ENCODE data around the gene STX1B.
"Not testable (repeated sequence)": the region's sequence is repeated elsewhere in the genome, so short reads cannot be mapped to it uniquely, and the experiment has no call there.

Gene STX1B

GRCh38 chr16:30951750-30952149 is 58.7 kb downstream of the STX1B start:
- no peak for DNase-seq (ENCODE audit: low read depth)

- no peak for DNase-seq (ENCODE audit: low read depth)
Observed at GRCh38 chr16:30951193-30951592, 59.2 kb downstream of the STX1B start.

- DNase-seq (ENCODE audit: low read depth) = no peak
Observed at GRCh38 chr16:30950516-30951065, 59.8 kb downstream of the STX1B start.

DNA sequence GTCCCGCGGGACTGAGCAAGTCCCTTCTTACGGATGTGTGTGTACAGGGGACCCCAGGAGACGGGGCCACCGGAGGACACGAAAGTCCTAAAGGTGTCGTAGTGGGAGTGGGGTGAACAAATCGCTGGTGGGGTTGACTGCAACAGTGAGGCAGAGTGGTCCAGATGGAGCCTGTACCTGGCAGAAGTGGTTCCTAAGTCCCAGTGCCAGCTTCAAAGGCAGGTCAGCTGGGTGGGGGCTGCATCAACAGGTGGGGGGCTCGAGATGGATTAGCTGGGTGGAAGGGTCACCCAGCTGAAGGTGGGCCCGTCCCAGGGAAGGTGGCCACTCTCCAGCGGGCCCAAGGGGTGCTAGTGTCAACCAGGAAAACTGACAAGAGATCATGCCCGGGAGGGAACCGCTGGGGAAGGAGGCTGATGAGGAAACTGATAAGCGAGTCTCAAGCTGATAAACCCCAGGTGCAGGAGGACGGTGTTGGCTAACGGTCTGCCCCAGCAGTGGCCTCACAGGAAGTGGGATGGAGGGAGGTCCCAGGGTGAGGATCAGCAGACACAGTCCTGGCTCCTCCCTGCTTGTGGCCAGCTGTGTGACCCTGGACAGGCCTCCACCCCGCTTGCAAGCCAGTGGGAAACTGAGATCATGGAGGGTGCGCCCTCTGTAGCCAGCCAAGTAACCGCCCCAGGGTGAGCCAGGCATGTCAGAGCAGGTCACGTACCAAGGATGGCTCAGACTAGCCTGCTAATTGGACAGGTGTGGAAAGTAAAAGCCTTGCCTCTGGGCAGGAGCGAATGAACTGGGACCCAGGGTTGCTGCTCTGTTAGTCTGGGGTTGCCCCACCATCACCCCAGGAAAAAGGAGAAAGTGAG is 60.6 kb downstream of the STX1B start:
- DNase-seq (ENCODE audit: low read depth) = peak; percentile 68

DNA sequence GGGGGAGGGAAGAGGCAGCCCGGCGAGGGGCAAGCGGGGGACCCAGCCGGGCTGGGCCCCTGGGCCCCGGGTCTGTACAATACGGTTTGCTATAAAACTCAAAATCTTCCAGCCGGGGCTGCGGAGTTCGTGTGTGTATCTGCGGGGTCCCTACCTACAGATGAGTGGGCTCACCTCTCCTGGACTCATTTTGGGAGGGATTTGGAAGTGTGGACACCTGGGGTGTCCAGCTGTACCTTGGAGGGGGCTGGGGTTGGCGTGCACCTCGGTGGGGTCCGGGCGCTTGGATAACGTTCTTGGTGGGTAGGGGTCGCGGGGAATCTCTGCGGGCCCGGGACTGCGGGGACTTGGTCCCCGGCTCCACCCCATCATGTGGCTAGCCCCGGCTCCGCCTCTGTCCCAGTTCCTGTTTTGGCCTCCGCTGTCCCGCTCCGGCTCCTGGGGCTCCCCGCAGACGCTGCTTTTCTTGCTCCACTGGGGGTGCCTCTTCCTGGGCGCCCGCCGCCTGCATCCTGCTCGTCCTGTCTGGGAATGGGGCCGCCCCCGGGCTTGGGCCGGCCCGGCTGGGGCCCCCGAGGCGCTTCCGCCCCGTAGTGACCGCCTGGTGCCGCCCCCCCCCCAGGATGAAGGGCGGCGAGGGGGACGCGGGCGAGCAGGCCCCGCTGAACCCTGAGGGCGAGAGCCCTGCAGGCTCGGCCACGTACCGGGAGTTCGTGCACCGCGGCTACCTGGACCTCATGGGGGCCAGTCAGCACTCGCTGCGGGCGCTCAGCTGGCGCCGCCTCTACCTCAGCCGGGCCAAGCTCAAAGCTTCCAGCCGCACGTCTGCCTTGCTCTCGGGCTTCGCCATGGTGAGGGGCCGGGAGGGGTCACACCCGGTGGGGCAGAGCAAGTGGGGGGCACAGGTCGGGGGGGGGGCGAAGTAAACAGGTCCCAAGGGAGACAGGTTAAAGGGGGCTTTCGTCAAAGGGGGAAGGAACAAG is 61.5 kb downstream of the STX1B start, which contains the start of gene ORAI3:
TSS of gene ORAI3 (plus strand) at position 402 of the 983 bp plus-strand sequence. CDS start at position 624, 222 bp downstream.
- DNase-seq (ENCODE audit: low read depth) = no peak

DNA sequence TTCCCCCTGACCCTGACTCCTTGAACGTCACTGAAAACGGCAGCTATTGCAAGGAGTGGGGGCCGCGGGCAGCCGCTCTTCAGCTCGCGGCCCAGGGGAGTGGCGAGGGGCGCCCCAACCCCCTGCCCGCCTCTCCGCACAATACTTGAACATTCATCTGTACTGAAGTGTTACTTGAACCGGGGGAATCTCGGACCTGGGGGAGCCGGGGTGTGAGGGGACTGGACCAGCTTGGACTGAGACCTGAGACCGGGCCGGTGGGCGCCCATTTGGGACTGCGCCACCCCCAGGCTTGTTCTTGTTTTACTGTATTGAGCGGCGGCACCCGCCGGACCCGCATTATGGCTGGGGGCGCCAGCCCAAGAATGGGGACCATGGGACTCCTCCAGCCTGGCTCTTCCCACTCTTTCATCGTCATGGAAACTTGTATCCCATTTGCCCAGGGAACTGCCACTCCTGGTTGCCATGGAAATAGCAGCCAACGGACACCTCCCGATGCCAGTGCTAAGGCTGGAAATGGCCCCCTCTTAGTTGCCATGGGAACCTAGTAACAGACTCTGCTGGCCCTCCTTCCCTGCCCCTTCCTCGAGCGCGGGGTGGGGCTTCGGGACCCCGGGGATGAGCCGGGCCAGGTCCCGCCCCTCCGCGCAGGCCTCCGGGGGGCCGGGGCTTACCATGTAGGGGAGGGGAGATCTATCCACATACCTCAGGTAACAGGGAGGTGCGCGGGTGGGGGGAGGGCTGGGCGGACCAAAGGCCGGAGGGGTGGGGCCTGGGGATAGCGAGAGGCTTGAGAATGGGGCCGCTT is 62.4 kb downstream of the STX1B start:
- DNase-seq (ENCODE audit: low read depth) = peak; percentile 92

- DNase-seq (ENCODE audit: low read depth) = no peak
Observed at GRCh38 chr16:30947541-30947858, 62.9 kb downstream of the STX1B start.

DNA sequence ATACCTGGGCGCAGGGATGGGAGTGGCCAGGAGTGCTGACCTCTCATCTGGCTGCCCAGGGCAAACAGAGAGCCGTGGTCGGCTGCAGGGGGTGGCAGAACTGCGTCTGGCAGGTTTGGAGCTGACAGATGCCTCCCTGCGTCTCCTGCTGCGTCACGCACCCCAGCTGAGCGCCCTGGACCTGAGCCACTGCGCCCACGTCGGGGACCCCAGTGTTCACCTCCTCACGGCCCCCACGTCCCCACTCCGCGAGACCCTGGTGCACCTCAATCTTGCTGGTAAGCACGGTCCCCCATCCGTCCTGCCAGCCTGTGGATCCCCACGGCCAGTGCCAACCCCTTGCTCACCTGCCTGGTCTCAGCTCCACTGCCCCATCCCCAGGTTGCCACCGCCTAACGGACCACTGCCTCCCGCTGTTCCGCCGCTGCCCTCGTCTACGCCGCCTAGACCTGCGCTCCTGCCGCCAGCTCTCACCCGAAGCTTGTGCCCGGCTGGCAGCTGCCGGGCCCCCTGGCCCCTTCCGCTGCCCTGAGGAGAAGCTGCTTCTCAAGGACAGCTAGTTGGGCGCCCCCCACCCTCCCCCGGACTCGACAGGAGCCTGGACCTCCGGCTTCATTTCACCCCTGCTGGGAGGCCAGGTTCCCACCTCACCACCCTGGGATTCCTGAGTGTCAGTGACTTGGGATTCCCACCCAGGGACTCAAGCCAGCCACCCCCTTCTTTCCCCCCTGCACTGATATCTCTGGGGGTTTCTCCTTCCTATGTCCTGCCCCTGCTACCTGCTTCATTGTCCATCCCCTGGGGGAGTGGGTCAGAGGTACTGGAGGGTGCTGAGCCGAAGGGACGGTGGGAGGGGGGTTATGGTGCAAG is 63.5 kb downstream of the STX1B start:
- DNase-seq (ENCODE audit: low read depth) = no peak

DNA sequence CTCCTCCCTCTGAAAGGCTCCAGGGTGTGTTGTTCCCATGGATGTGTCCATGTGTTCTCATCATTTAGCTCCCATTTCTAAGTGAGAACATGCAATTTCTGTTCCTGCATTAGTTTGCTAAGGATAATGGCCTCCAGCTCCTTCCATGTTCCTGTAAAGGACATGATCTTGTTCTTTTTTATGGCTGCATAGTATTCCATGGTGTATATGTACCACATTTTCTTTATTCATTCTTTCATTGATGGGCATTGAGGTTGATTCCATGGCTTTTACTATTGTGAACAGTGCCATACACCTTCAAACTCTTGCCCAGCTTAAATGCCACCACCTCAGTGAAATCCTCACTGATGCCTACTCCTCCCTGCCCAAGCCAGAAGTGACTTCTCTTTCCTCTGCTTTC is 66.1 kb downstream of the STX1B start:
- no peak for DNase-seq (ENCODE audit: low read depth)

GRCh38 chr16:30942426-30942806 is 68.0 kb downstream of the STX1B start:
- DNase-seq (ENCODE audit: low read depth) = no peak

DNA sequence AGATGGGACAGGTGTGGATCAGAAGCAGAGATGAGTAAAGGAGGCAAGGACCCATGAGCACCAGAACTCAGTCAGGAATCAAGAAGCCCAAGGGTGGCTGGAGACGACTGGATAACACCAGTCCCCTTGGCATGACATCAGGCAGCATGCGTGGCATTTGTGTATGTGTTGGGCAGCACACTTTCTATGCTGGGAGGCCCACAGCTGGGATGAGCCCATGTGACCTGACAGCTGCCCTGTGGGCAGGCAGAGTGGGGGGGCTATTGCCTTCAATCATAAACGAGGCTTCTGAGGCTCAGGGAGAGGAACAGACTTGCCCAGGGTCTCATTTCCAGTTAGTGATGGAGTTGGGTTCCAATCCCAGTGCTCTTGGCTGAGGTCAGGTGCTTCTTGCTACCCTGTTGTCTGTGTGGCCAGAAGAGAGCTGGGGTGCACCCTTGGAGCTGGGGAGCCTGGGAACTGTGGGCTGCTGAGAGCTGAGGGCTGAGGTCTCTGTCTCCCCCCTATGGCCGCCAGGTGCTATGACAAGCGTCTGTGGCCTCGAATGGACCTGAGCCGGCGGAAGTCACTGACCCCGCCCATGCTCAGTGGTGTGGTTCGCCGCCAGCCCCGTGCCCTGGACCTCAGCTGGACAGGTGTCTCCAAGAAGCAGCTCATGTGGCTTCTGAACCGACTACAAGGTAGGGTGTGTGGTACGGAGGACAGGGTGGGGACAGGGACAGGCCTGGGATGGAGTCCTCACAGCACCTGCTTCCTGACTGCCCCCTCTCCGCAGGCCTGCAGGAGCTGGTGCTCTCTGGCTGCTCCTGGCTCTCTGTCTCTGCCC is 68.6 kb downstream of the STX1B start:
- DNase-seq (ENCODE audit: low read depth) = no peak

GRCh38 chr16:30939571-30939970 is 70.9 kb downstream of the STX1B start:
- DNase-seq (ENCODE audit: low read depth) = not testable (repeated sequence)
